WERI-Rb-1 (cell line): ENCODE results near the gene DPF3.

Experiments used
- DNase-seq: peaks from one replicate; pipeline ENCODE4 v3.0.0-alpha.2; 2020
- H3K27ac ChIP-seq: fragments of 250-450 bp; sonication (Bioruptor Pico); 2 replicates; pipeline ENCODE4 v1.5.1; 2020; ENCODE audit warnings: mild to moderate bottlenecking, moderate library complexity
- H3K27me3 ChIP-seq: fragments of 250-450 bp; sonication (Bioruptor Pico); 2 replicates; pipeline ENCODE4 v1.5.1; 2021; ENCODE audit warnings: mild to moderate bottlenecking, low read depth, moderate library complexity; ENCODE audit not compliant: insufficient read depth, severe bottlenecking
- H3K36me3 ChIP-seq: fragments of 250-450 bp; sonication (Bioruptor Pico); 2 replicates; pipeline ENCODE4 v1.5.1; 2020; ENCODE audit warnings: mild to moderate bottlenecking, moderate library complexity
- H3K4me3 ChIP-seq: 2 replicates; pipeline ENCODE4 v1.5.1; 2011; ENCODE audit warnings: low read depth, mild to moderate bottlenecking, control low read depth, low read length
- H3K9me3 ChIP-seq: fragments of 250-450 bp; sonication (Bioruptor Pico); 2 replicates; pipeline ENCODE4 v1.5.1; 2021; ENCODE audit warnings: mild to moderate bottlenecking, moderate library complexity; ENCODE audit not compliant: severe bottlenecking
- TF ChIP-seq, protein P1 (sequence below): IDR thresholded peaks from 2 replicates; pipeline ENCODE4 v1.5.1; 2011; ENCODE audit warnings: low read depth, mild to moderate bottlenecking, control low read depth, inconsistent platforms, low read length

The DPF3 gene

DNA sequence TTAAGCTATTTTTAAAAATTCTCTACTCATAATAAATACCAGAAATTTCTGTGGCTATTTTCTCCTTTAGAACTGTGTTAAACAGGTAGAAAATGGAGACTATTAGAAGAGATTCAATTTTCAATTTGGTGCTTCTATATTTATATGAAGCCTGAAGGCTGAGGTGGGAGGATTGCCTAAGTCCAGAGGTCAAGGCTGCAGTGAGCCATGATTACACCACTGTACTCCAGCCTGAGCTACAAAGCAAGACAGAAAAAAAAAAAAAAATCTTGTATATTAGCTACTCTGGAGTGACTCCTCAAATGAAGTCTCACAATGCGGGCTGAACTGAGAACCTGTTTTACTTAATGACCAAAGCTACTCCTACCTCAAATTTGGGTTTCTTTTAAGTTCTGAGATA lies 9.8 kb upstream of the DPF3 start:
- DNase-seq, result no peak
- Histone ChIP-seq H3K36me3 (no peaks in the 10 kb centered on the region), H3K27ac (no peak overlapping the region), H3K9me3 (no peaks in the 10 kb centered on the region), H3K27me3 (no peaks in the 10 kb centered on the region), H3K4me3 (no peak overlapping the region)
- TF ChIP-seq, protein P1, sequence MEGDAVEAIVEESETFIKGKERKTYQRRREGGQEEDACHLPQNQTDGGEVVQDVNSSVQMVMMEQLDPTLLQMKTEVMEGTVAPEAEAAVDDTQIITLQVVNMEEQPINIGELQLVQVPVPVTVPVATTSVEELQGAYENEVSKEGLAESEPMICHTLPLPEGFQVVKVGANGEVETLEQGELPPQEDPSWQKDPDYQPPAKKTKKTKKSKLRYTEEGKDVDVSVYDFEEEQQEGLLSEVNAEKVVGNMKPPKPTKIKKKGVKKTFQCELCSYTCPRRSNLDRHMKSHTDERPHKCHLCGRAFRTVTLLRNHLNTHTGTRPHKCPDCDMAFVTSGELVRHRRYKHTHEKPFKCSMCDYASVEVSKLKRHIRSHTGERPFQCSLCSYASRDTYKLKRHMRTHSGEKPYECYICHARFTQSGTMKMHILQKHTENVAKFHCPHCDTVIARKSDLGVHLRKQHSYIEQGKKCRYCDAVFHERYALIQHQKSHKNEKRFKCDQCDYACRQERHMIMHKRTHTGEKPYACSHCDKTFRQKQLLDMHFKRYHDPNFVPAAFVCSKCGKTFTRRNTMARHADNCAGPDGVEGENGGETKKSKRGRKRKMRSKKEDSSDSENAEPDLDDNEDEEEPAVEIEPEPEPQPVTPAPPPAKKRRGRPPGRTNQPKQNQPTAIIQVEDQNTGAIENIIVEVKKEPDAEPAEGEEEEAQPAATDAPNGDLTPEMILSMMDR, result no peak

DNA sequence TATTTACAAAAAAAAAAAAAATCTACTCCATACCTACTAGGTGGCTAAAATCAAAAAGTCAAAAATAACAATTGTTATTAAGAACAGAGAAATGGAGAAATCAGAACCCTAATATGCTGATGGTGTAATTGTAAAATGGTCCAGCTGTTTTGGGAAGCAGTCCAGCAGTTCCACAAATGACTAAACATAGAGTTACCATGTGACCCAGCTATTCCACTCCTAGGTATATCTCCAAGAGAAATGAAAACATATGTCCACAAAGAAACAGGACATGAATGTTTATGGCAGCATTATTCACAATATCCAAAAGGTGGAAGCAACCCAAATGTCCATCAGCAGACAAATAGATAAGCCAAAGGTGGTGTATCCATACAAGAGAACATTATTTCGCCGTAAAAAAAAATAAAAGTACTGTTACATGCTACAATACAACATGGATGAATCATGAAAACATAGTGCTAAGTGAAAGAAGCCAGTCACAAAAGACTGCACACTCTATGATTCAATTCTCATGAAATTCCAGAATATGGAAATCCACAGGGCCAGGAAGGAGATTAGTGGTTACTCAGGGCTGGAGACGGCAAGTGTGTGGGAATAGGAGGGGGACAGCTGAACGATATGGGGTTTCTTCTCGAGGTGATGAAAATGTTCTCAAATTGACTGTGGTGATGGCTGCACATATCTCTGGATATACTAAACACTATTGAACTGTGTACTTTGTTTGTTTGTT lies 9.1 kb upstream of the DPF3 start:
- H3K9me3 ChIP-seq, result no peaks in the 10 kb centered on the region
- TF ChIP-seq, protein P1, result no peak
- DNase-seq, result no peak
- H3K27me3 ChIP-seq, result no peaks in the 10 kb centered on the region
- no peak overlapping the region for H3K27ac ChIP-seq
- no peak overlapping the region for H3K4me3 ChIP-seq
- H3K36me3 ChIP-seq, result no peaks in the 10 kb centered on the region

DNA sequence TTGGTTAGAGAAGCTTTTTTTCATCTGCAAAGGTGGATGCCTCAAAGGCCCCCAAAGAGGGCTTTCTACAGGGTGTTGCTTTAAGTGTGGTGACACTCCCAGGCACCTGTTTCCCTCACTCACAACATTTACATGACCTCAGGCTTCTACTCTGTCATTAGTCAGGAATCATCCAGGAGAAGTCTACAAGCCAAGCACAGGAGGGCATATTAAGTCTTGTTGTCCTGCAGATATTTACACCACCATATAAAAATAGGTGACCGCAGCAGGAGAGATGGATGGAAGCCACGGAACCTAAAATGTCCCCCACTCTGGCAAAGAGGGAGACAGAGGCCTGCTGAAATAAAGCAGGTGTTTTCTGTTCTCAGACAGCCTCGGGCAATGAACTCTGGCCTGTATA lies 7.5 kb upstream of the DPF3 start:
- Histone ChIP-seq H3K27me3 (no peaks in the 10 kb centered on the region), H3K27ac (no peak overlapping the region), H3K36me3 (no peaks in the 10 kb centered on the region), H3K9me3 (no peaks in the 10 kb centered on the region), H3K4me3 (no peak overlapping the region)
- DNase-seq, result no peak
- TF ChIP-seq, protein P1, result no peak

DNA sequence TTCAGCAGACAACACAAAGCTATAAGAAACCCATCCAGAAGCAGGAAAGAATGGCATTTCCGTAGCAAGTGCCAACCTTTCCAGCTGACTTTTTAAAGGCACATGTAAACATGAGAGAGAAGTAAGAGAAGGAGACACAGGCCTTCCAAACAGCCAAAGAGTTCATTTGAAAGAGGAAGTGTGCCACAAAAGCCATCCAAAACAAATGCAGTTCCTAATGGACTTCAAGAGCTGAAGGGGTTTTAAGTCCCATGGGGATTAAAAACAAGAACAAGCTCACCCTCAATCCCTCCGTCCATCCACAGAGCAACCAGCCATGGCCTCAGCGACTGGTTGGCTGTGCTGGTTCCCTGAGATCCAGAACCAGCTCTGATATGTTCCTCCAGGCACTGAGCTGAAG lies 4.5 kb upstream of the DPF3 start:
- Histone ChIP-seq H3K9me3 (no peaks in the 10 kb centered on the region), H3K27me3 (no peaks in the 10 kb centered on the region), H3K27ac (no peak overlapping the region), H3K36me3 (no peaks in the 10 kb centered on the region), H3K4me3 (no peak overlapping the region)
- no peak for DNase-seq
- TF ChIP-seq, protein P1, result no peak

DNA sequence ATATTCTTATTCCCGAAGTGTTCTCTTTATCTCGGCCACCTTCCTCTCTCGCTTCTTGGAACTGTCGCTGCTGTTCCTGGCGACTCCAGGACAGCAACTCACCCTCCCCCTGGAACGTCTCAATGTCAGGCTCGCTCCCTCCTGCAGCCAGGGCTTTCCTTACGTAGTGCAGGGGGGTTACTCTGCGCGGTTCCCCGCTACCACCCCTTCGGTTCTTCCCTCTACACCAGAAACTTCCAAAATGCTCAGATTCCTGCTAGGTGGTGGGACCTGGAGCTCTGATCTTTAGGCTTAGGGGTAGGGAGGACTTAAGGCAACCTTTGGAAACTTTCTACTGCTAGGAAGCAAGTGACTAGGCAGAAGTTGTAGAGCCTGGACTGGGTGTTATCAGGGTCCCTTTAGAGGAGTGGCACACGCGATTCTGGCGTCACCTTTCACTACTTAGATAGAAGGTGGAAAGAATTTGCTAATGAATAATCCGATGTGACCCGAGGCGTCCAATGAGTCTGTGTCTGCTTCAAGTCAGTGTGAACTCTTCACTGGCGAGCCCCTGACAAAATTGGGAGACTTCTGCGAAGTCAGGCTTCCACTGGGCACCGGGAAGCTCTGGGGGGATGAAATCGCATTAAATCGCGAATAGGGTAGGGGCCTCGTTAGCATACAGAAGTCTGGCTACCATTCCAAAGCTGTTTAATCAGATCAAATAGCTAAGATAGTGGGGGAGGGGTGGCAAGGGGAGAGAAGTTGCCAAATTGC lies 900 bp upstream of the DPF3 start:
- no peak overlapping the region for H3K27ac ChIP-seq
- H3K36me3 ChIP-seq, result no peaks in the 10 kb centered on the region
- TF ChIP-seq, protein P1, result no peak
- DNase-seq, result peak; percentile 34
- H3K9me3 ChIP-seq, result no peaks in the 10 kb centered on the region
- peaks cover 5% of the 10 kb centered on the region for H3K27me3 ChIP-seq
- H3K4me3 ChIP-seq, result peak overlapping the region; percentile 83
